Measurements from ENCODE around the gene UBE2E2.

GRCh38 chr3:23399221-23399620 is 196.1 kb downstream of the UBE2E2 start:
- TF ChIP-seq EP300 (IDR thresholded peaks at IDR 0.05) (no peak), CTCF (IDR thresholded peaks at IDR 0.05) (no peak)

Measured in ovary (tissue), 3 donors.